IMR-90 (cell line): ENCODE results near the gene LENEP.

Experiments used
- MXI1 ChIP-seq: IDR thresholded peaks from 2 replicates; pipeline ENCODE4 v1.6.1; 2012; ENCODE audit warnings: low read depth, mild to moderate bottlenecking, low read length, moderate library complexity, borderline replicate concordance
- POLR2A ChIP-seq: IDR thresholded peaks from 2 replicates; pipeline ENCODE4 v1.6.1; 2012; ENCODE audit warnings: mild to moderate bottlenecking, low read depth, low read length
- RCOR1 ChIP-seq: IDR thresholded peaks from 2 replicates; pipeline ENCODE4 v1.6.1; 2012; ENCODE audit warnings: mild to moderate bottlenecking, low read length, improper control_type of control experiment; ENCODE audit not compliant: insufficient replicate concordance
- USF2 ChIP-seq: fragments of 150-350 bp; IDR thresholded peaks from 2 replicates; pipeline ENCODE4 v1.6.1; 2017; ENCODE audit warnings: mild to moderate bottlenecking, antibody characterized with exemption, low read length, low read depth
- TF ChIP-seq, protein P1 (sequence below): conservative IDR thresholded peaks from 2 replicates; pipeline ENCODE4 v1.5.1; 2012; ENCODE audit warnings: mild to moderate bottlenecking, low read depth, low read length, improper control_type of control experiment

GRCh38 chr1:154989195-154989860, 4.1 kb upstream of the LENEP start:
- TF ChIP-seq, protein P1, sequence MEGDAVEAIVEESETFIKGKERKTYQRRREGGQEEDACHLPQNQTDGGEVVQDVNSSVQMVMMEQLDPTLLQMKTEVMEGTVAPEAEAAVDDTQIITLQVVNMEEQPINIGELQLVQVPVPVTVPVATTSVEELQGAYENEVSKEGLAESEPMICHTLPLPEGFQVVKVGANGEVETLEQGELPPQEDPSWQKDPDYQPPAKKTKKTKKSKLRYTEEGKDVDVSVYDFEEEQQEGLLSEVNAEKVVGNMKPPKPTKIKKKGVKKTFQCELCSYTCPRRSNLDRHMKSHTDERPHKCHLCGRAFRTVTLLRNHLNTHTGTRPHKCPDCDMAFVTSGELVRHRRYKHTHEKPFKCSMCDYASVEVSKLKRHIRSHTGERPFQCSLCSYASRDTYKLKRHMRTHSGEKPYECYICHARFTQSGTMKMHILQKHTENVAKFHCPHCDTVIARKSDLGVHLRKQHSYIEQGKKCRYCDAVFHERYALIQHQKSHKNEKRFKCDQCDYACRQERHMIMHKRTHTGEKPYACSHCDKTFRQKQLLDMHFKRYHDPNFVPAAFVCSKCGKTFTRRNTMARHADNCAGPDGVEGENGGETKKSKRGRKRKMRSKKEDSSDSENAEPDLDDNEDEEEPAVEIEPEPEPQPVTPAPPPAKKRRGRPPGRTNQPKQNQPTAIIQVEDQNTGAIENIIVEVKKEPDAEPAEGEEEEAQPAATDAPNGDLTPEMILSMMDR = no peak
- no peak for TF ChIP-seq POLR2A
- no peak for TF ChIP-seq RCOR1
- TF ChIP-seq USF2 = no peak
- TF ChIP-seq MXI1 = no peak
